Neural cell (in vitro differentiated cells): Measurements from ENCODE around the gene ALK. TPM values are rescaled to one million over a fixed set of nuclear protein-coding genes. Genes with fewer than 3 reads are reported as not detected.

Source experiments
- H2AFZ ChIP-seq: fragments of 200-600, 300-800 bp; sonication (generic), shearing (Covaris generic); 2 replicates; pipeline ENCODE4 v1.6.0; 2014; ENCODE audit warnings: low read depth, mild to moderate bottlenecking, antibody characterized with exemption, low read length, moderate library complexity
- H3F3A ChIP-seq: fragments of 200-600 bp; shearing (Covaris generic); 2 replicates; pipeline ENCODE4 v1.6.1; 2016; ENCODE audit warnings: mild to moderate bottlenecking, moderate library complexity, mixed read lengths, antibody characterized with exemption, low read length; ENCODE audit not compliant: insufficient read depth, poor library complexity, severe bottlenecking
- H3K27ac ChIP-seq: fragments of 200-600, 300-800 bp; sonication (generic), shearing (Covaris generic); 2 replicates; pipeline ENCODE4 v1.5.1; 2014; ENCODE audit warnings: mild to moderate bottlenecking, low read length, moderate library complexity
- H3K27me3 ChIP-seq: fragments of 300-800, 200-600 bp; sonication (generic), shearing (Covaris generic); 2 replicates; pipeline ENCODE4 v1.6.0; 2014; ENCODE audit warnings: mild to moderate bottlenecking, low read depth, low read length, moderate library complexity; ENCODE audit not compliant: insufficient read depth
- H3K36me3 ChIP-seq: fragments of 300-800, 200-600 bp; sonication (generic), shearing (Covaris generic); 2 replicates; pipeline ENCODE4 v1.5.1; 2014; ENCODE audit warnings: mild to moderate bottlenecking, antibody characterized with exemption, low read length, moderate library complexity; ENCODE audit not compliant: insufficient read depth
- H3K4me2 ChIP-seq: fragments of 300-800, 200-600 bp; sonication (generic), shearing (Covaris generic); 2 replicates; pipeline ENCODE4 v1.6.0; 2014; ENCODE audit warnings: mild to moderate bottlenecking, low read length
- H3K4me3 ChIP-seq: fragments of 300-800, 200-600 bp; sonication (generic), shearing (Covaris generic); 2 replicates; pipeline ENCODE4 v1.5.1; 2014; ENCODE audit warnings: mild to moderate bottlenecking, low read length, moderate library complexity
- H3K79me2 ChIP-seq: fragments of 200-600 bp; shearing (Covaris generic); replicated peaks from 2 replicates; pipeline ENCODE4 v1.6.0; 2014; ENCODE audit warnings: mild to moderate bottlenecking, low read length, moderate library complexity; ENCODE audit not compliant: insufficient read depth
- H3K9ac ChIP-seq: fragments of 300-800, 200-600 bp; sonication (generic), shearing (Covaris generic); 2 replicates; pipeline ENCODE4 v1.6.1; 2016; ENCODE audit warnings: mild to moderate bottlenecking, low read length, mixed read lengths
- H3K9me2 ChIP-seq: fragments of 200-600 bp; shearing (Covaris generic); 2 replicates; pipeline ENCODE4 v1.6.1; 2016; ENCODE audit warnings: mild to moderate bottlenecking, low read length, mixed read lengths; ENCODE audit not compliant: insufficient read depth
- H3K9me3 ChIP-seq: fragments of 200-600, 300-800 bp; sonication (generic), shearing (Covaris generic); 2 replicates; pipeline ENCODE4 v1.6.1; 2016; ENCODE audit warnings: mild to moderate bottlenecking, mixed run types, low read length, moderate library complexity, mixed read lengths
- H4K20me1 ChIP-seq: fragments of 200-600 bp; shearing (Covaris generic); 2 replicates; pipeline ENCODE4 v1.6.1; 2016; ENCODE audit warnings: mild to moderate bottlenecking, mixed run types; ENCODE audit not compliant: insufficient read depth
- CTCF ChIP-seq: fragments of 450-650 bp; IDR thresholded peaks from 2 replicates; pipeline ENCODE4 v1.5.1; 2014; ENCODE audit warnings: antibody characterized with exemption, mild to moderate bottlenecking, moderate library complexity; ENCODE audit not compliant: poor library complexity, severe bottlenecking
- EP300 ChIP-seq: fragments of 450-650 bp; conservative IDR thresholded peaks from 2 replicates; pipeline ENCODE4 v1.6.1; 2014; ENCODE audit warnings: antibody characterized with exemption, mild to moderate bottlenecking, moderate library complexity; ENCODE audit not compliant: poor library complexity, severe bottlenecking
- EZH2 ChIP-seq: fragments of 200-600, 300-800 bp; shearing (Covaris generic), sonication (generic); IDR thresholded peaks from 2 replicates; pipeline ENCODE4 v1.6.1; 2014; ENCODE audit warnings: antibody characterized with exemption, low read length, borderline replicate concordance, mild to moderate bottlenecking; ENCODE audit not compliant: insufficient read depth, poor library complexity, severe bottlenecking
- MXI1 ChIP-seq: fragments of 450-650 bp; conservative IDR thresholded peaks from 2 replicates; pipeline ENCODE4 v1.6.1; 2014; ENCODE audit warnings: antibody characterized with exemption, mild to moderate bottlenecking; ENCODE audit not compliant: poor library complexity, severe bottlenecking
- POLR2AphosphoS5 ChIP-seq: IDR thresholded peaks from 2 replicates; pipeline ENCODE4 v1.6.1; 2012
- RAD21 ChIP-seq: fragments of 450-650 bp; conservative IDR thresholded peaks from 2 replicates; pipeline ENCODE4 v1.6.1; 2014; ENCODE audit warnings: antibody characterized with exemption, mild to moderate bottlenecking, moderate library complexity
- REST ChIP-seq: IDR thresholded peaks from 2 replicates; pipeline ENCODE4 v1.6.1; 2012; ENCODE audit warnings: borderline replicate concordance
- SMC3 ChIP-seq: fragments of 450-650 bp; conservative IDR thresholded peaks from 2 replicates; pipeline ENCODE4 v1.6.1; 2014; ENCODE audit warnings: antibody characterized with exemption, mild to moderate bottlenecking, moderate library complexity; ENCODE audit not compliant: poor library complexity
- TAF1 ChIP-seq: IDR thresholded peaks from 2 replicates; pipeline ENCODE4 v1.6.1; 2012; ENCODE audit warnings: low read depth
- polyA plus RNA-seq: library from polyadenylated mRNA; depleted of rRNA; stranded (reverse); fragments of >200 nt; gene quantifications from 2 replicates; pipeline ENCODE4 v1.2.3, GENCODE V29; 2014

The ALK gene
- polyA plus RNA-seq, 1 donor from 2014 or later, result 7.1 TPM

- Histone ChIP-seq H4K20me1 (no peaks in the 10 kb centered on the region), H3K79me2 (no peaks in the 10 kb centered on the region), H3K9me3 (no peaks in the 10 kb centered on the region), H3K27me3 (no peaks in the 10 kb centered on the region), H3K9me2 (no peaks in the 10 kb centered on the region), H3K4me2 (no peak overlapping the region), H3K4me3 (no peak overlapping the region), H3K36me3 (no peaks in the 10 kb centered on the region), H3F3A (no peaks in the 10 kb centered on the region), H3K9ac (no peak overlapping the region), H3K27ac (no peak overlapping the region), H2AFZ (no peak overlapping the region)
- TF ChIP-seq MXI1 (no peak), EZH2 (no peak), CTCF (no peak), SMC3 (no peak), RAD21 (no peak), REST (no peak), EP300 (no peak), TAF1 (no peak), POLR2AphosphoS5 (no peak)
Observed at GRCh38 chr2:29715655-29716054, 205.7 kb downstream of the ALK start.

GRCh38 chr2:29714333-29714732 is 207.1 kb downstream of the ALK start:
- no peak overlapping the region for H3K4me3 ChIP-seq
- TF ChIP-seq REST (no peak), POLR2AphosphoS5 (no peak), RAD21 (no peak), SMC3 (no peak), EZH2 (no peak), TAF1 (no peak), EP300 (no peak), MXI1 (no peak), CTCF (no peak)
- H2AFZ ChIP-seq, result no peak overlapping the region
- no peak overlapping the region for H3K4me2 ChIP-seq
- no peaks in the 10 kb centered on the region for H3K79me2 ChIP-seq
- H3K36me3 ChIP-seq, result no peaks in the 10 kb centered on the region
- no peaks in the 10 kb centered on the region for H3K9me2 ChIP-seq
- no peaks in the 10 kb centered on the region for H3K27me3 ChIP-seq
- H4K20me1 ChIP-seq, result no peaks in the 10 kb centered on the region
- H3K27ac ChIP-seq, result no peak overlapping the region
- H3F3A ChIP-seq, result no peaks in the 10 kb centered on the region
- no peak overlapping the region for H3K9ac ChIP-seq
- H3K9me3 ChIP-seq, result no peaks in the 10 kb centered on the region
